HCT116 (cell line): Measurements from ENCODE around the gene BTNL9. TPM values are rescaled to one million over a fixed set of nuclear protein-coding genes. Genes with fewer than 3 reads are reported as not detected.

Experiments
- microRNA-seq: library from miRNA; unstranded; fragments of <30 nt; microRNA quantifications from one replicate; pipeline ENCODE4, GENCODE V29; 2016; ENCODE audit warnings: borderline number of aligned reads
- total RNA-seq: library from RNA; stranded (reverse); gene quantifications from one replicate; pipeline ENCODE4 v1.2.1, GENCODE V29; 2021; ENCODE audit not compliant: unreplicated experiment

The BTNL9 gene
- total RNA-seq, 1 experiment from 2014 or later: 11.7 TPM

Small RNA genes within 50 kb of the gene (microRNA-seq; reads per million reads assigned to microRNA genes)
- not detected for gene MIR8089

Other genes starting within 250 kb of the BTNL9 start
- 53.0 TPM for gene MGAT1, start 237.5 kb upstream of the BTNL9 start, total RNA-seq
- 30.7 TPM for gene ZFP62, start 179.0 kb upstream of the BTNL9 start, total RNA-seq
- not detected for gene BTNL8, start 141.1 kb upstream of the BTNL9 start, total RNA-seq
- gene BTNL3, start 51.4 kb upstream of the BTNL9 start, total RNA-seq: not detected
- not detected for gene OR2V1, start 90.9 kb downstream of the BTNL9 start, total RNA-seq
- not detected for gene OR2V2, start 107.3 kb downstream of the BTNL9 start, total RNA-seq
- gene TRIM7, start 164.9 kb downstream of the BTNL9 start, total RNA-seq: 30.2 TPM
- 51.8 TPM for gene TRIM41, start 183.0 kb downstream of the BTNL9 start, total RNA-seq
- gene RACK1, start 203.6 kb downstream of the BTNL9 start, total RNA-seq: 2,432 TPM
- gene TRIM52, start 220.9 kb downstream of the BTNL9 start, total RNA-seq: 7.6 TPM